Activated T-helper 2 cell treated with anti-CD3 and anti-CD28 coated beads, Interferon-gamma antibody, Interleukin-2, Interleukin-4, amounts not matched to agents 10 μg/mL and 5 μg/mL and 100 μg/mL, durations not matched to agents 14 hours and 24 hours and 36 hours (primary cell): ENCODE measurements around the gene MZT2B. TPM values are rescaled to one million over a fixed set of nuclear protein-coding genes. Genes with fewer than 3 reads are reported as not detected.
A peak's percentile ranks its signal among the peaks of the same experiment; 100 is the strongest.
"Not testable (repeated sequence)": the region's sequence is repeated elsewhere in the genome, so short reads cannot be mapped to it uniquely, and the experiment has no call there.

Source experiments
- DNase-seq: peaks from one replicate; pipeline ENCODE4 v3.0.0; 2021; ENCODE audit warnings: low spot score
- H3K27ac Mint-ChIP-seq: one replicate; pipeline ENCODE4 v1.8.0; 2021; ENCODE audit warnings: mixed read lengths
- H3K27me3 Mint-ChIP-seq: one replicate; pipeline ENCODE4 v1.8.0; 2021; ENCODE audit warnings: low read depth, mixed read lengths
- H3K36me3 Mint-ChIP-seq: one replicate; pipeline ENCODE4 v1.8.0; 2021; ENCODE audit warnings: low read depth, mixed read lengths
- H3K4me1 Mint-ChIP-seq: one replicate; pipeline ENCODE4 v1.8.0; 2021; ENCODE audit warnings: low read depth, mixed read lengths
- H3K4me3 Mint-ChIP-seq: one replicate; pipeline ENCODE4 v1.8.0; 2021; ENCODE audit warnings: low read depth, mild to moderate bottlenecking, moderate library complexity, mixed read lengths
- H3K9me3 Mint-ChIP-seq: one replicate; pipeline ENCODE4 v1.8.0; 2021; ENCODE audit warnings: mixed read lengths
- intact Hi-C: fragments of 100-400 bp; cut with micrococcal nuclease; formaldehyde crosslinking; loops from one replicate; pipeline ENCODE4 v1.15.1; 2023
- total RNA-seq: library from RNA; stranded (reverse); gene quantifications from 2 replicates; pipeline ENCODE4 v1.2.3, GENCODE V29; 2022

MZT2B gene
- total RNA-seq, 1 donor from 2014 or later, result 376 TPM

- H3K4me3 Mint-ChIP-seq, H3K36me3 Mint-ChIP-seq, H3K9me3 Mint-ChIP-seq, DNase-seq, H3K27ac Mint-ChIP-seq, H3K27me3 Mint-ChIP-seq, intact Hi-C loops, H3K4me1 Mint-ChIP-seq: not testable (repeated sequence)
Observed at GRCh38 chr2:130220505-130220904, 38.4 kb downstream of the MZT2B start.

GRCh38 chr2:130222523-130222922 lies 40.5 kb downstream of the MZT2B start:
- peak overlapping the region; percentile 5 for H3K4me3 Mint-ChIP-seq

GRCh38 chr2:130228005-130228404 lies 45.9 kb downstream of the MZT2B start:
- DNase-seq, H3K36me3 Mint-ChIP-seq, intact Hi-C loops, H3K4me3 Mint-ChIP-seq, H3K9me3 Mint-ChIP-seq, H3K27me3 Mint-ChIP-seq, H3K4me1 Mint-ChIP-seq, H3K27ac Mint-ChIP-seq: not testable (repeated sequence)

More at GRCh38 chr2:130222523-130222922, 40.5 kb downstream of the MZT2B start:
- H3K27me3 Mint-ChIP-seq, H3K36me3 Mint-ChIP-seq, intact Hi-C loops, H3K9me3 Mint-ChIP-seq, H3K4me1 Mint-ChIP-seq, DNase-seq, H3K27ac Mint-ChIP-seq: not testable (repeated sequence)

GRCh38 chr2:130228467-130229160 lies 46.6 kb downstream of the MZT2B start:
- H3K27ac Mint-ChIP-seq, H3K36me3 Mint-ChIP-seq, H3K9me3 Mint-ChIP-seq, H3K27me3 Mint-ChIP-seq, intact Hi-C loops, H3K4me3 Mint-ChIP-seq, DNase-seq, H3K4me1 Mint-ChIP-seq: not testable (repeated sequence)

- H3K36me3 Mint-ChIP-seq, H3K4me1 Mint-ChIP-seq, intact Hi-C loops, H3K27ac Mint-ChIP-seq, H3K9me3 Mint-ChIP-seq, H3K27me3 Mint-ChIP-seq: not testable (repeated sequence)
- DNase-seq, result peak; percentile 62
- peak overlapping the region; percentile 72 for H3K4me3 Mint-ChIP-seq
Observed at GRCh38 chr2:130229161-130229510, 47.1 kb downstream of the MZT2B start.

GRCh38 chr2:130230376-130230775 lies 48.3 kb downstream of the MZT2B start:
- H3K9me3 Mint-ChIP-seq, result not testable (repeated sequence)

GRCh38 chr2:130230907-130231306 lies 48.8 kb downstream of the MZT2B start:
- H3K27ac Mint-ChIP-seq, H3K4me1 Mint-ChIP-seq, H3K36me3 Mint-ChIP-seq, intact Hi-C loops, H3K4me3 Mint-ChIP-seq, DNase-seq, H3K27me3 Mint-ChIP-seq, H3K9me3 Mint-ChIP-seq: not testable (repeated sequence)

More at GRCh38 chr2:130230376-130230775, 48.3 kb downstream of the MZT2B start:
- intact Hi-C loops, H3K36me3 Mint-ChIP-seq, H3K27me3 Mint-ChIP-seq, H3K27ac Mint-ChIP-seq, DNase-seq, H3K4me1 Mint-ChIP-seq, H3K4me3 Mint-ChIP-seq: not testable (repeated sequence)

GRCh38 chr2:130231656-130232055 lies 49.6 kb downstream of the MZT2B start:
- H3K9me3 Mint-ChIP-seq, result peaks cover 3% of the 10 kb centered on the region
- no peak overlapping the region for H3K4me3 Mint-ChIP-seq
- DNase-seq, result no peak
- no peaks in the 10 kb centered on the region for H3K4me1 Mint-ChIP-seq
- H3K27ac Mint-ChIP-seq, result no peak overlapping the region
- no peaks in the 10 kb centered on the region for H3K27me3 Mint-ChIP-seq
- intact Hi-C loops, result no loop called here
- no peaks in the 10 kb centered on the region for H3K36me3 Mint-ChIP-seq

- H3K27ac Mint-ChIP-seq, H3K4me1 Mint-ChIP-seq, H3K4me3 Mint-ChIP-seq, H3K36me3 Mint-ChIP-seq, H3K27me3 Mint-ChIP-seq, intact Hi-C loops, H3K9me3 Mint-ChIP-seq, DNase-seq: not testable (repeated sequence)
Observed at GRCh38 chr2:130233066-130233465, 51.0 kb downstream of the MZT2B start.

- H3K9me3 Mint-ChIP-seq, H3K4me1 Mint-ChIP-seq, intact Hi-C loops, H3K27ac Mint-ChIP-seq, H3K36me3 Mint-ChIP-seq, H3K27me3 Mint-ChIP-seq, DNase-seq, H3K4me3 Mint-ChIP-seq: not testable (repeated sequence)
Observed at GRCh38 chr2:130239581-130239980, 57.5 kb downstream of the MZT2B start.

Other genes with a start within 250 kb of the MZT2B start
- gene RAB6C, start 202.6 kb upstream of the MZT2B start, total RNA-seq, result not detected in 2 replicates
- gene POTEF, start 53.0 kb upstream of the MZT2B start, total RNA-seq, result not detected in 2 replicates
- gene CCDC74B, start 37.1 kb upstream of the MZT2B start, total RNA-seq, result 0.94 and 1.1 TPM in 2 replicates
- 84.3 and 84.8 TPM in 2 replicates for gene SMPD4, start 660 bp upstream of the MZT2B start, total RNA-seq
- gene TUBA3E, start 16.2 kb downstream of the MZT2B start, total RNA-seq, result not detected in 2 replicates
- 136 and 142 TPM in 2 replicates for gene IMP4, start 160.6 kb downstream of the MZT2B start, total RNA-seq
- 72.6 and 72.9 TPM in 2 replicates for gene PTPN18, start 173.8 kb downstream of the MZT2B start, total RNA-seq